H1 (cell line): Measurements from ENCODE around the gene TMEM245. TPM values are rescaled to one million over a fixed set of nuclear protein-coding genes. Genes with fewer than 3 reads are reported as not detected.

Experiments
- BCL11A ChIP-seq, 2 experiments: IDR thresholded peaks; one replicate each; pipeline ENCODE4 v1.6.1; 2011; ENCODE audit warnings: low read depth in 2 of 2, low read length in 2 of 2, mild to moderate bottlenecking in 2 of 2
- TEAD4 ChIP-seq: IDR thresholded peaks from 2 replicates; pipeline ENCODE4 v1.6.1; 2012; ENCODE audit warnings: low read depth, low read length, inconsistent platforms, mixed read lengths
- polyA plus RNA-seq, 7 experiments: library from polyadenylated mRNA; depleted of rRNA in 3 of 7; stranded (reverse) in 5 of 7; unstranded in 2 of 7; fragments of >200 nt in 5 of 7; fragments of 200-250 nt in 2 of 7; gene quantifications; 1 replicate in 5 of 7; 2 replicates in 1 of 7; 4 replicates in 1 of 7; pipeline versions ENCODE4 v1.2.1 to v1.2.3, GENCODE V29; 2011 to 2013; ENCODE audit warnings: missing spikeins in 2 of 7, mixed read lengths in 2 of 7
- total RNA-seq: library from RNA; stranded (reverse); fragmentation: NEBNext Ultra II Directional; extraction: Animal tissue kit (Norgen Biotek cat#: 25700); gene quantifications from 2 replicates; pipeline ENCODE4 v1.2.1, GENCODE V29; 2021

The TMEM245 gene
- total and polyA plus RNA-seq, 2 of the 8 experiments (the other 6 are each of a cell fraction or from before 2014, with no cell fraction given): 44.3 to 45.8 TPM

GRCh38 chr9:109036744-109037680 is 82.7 kb downstream of the TMEM245 start (continued):
- TF ChIP-seq TEAD4: no peak
- TF ChIP-seq BCL11A (IDR thresholded peaks at IDR 0.05; ENCODE audit: low read depth in 2 of 2, low read length in 2 of 2): no peak
